Amniotic epithelial cell (primary cell): ENCODE data around the gene ATAD3B.
"Not testable (repeated sequence)": the region's sequence is repeated elsewhere in the genome, so short reads cannot be mapped to it uniquely, and the experiment has no call there.

Experiments used
- DNase-seq: peaks from one replicate; pipeline ENCODE4 v3.0.0-alpha.2; 2010; ENCODE audit warnings: low read depth

ATAD3B gene

DNA sequence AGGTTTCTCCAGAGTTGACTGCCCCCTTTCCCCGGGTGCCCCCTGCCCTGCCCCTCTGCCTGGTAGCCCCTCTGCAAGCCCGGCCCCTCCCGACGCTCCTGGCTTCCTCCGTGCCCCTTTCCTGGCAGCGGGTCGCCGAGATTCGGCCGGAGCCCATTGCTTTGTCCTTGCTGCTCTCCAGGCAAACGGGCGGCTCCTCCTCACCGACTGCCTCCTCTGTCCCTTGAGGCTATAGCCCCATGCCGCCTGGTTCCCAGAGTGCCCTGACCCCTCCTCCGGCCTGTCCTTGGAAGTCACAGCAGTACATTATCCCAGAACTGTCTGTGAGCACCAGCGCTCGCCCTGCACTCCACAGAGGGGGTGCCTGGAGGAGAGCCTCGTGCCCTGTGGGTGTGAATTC lies 42.1 kb downstream of the ATAD3B start:
- DNase-seq = not testable (repeated sequence)

DNA sequence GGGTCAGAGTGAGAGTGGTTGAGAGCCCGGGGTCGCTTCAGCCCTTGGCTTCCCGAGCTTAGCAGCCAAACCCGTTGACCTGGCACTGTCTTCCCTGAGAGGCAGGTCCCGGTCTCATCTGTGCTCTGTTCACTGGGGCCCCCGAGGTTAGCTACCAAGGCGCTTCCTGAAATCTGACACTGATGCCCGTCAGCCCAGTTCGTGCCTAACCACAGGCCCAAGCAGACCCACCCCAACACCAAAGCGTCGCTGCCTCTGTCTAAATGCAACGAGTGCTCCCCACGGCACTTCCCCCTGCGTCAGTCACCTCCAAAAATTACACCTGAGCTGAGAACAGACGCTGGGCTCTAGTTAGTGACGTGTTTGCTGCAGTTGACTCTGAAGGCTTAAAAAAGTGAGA lies 42.8 kb downstream of the ATAD3B start:
- not testable (repeated sequence) for DNase-seq

DNA sequence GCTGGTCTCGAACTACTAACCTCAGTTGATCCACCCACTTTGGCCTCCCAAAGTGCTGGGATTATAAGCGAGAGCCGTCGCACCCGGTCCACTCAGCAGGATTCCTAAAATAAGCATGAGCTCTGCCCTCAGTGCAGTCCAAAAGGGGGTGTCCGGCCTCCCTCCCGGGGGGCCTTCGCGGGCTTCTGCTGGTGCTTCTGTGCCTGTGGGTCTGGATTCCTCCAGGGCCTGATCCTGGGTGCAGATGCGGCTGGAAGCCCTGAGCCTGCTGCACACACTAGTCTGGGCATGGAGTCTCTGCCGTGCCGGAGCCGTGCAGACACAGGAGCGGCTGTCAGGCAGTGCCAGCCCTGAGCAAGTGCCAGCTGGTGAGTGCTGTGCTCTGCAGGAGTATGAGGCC lies 45.4 kb downstream of the ATAD3B start:
- not testable (repeated sequence) for DNase-seq

DNA sequence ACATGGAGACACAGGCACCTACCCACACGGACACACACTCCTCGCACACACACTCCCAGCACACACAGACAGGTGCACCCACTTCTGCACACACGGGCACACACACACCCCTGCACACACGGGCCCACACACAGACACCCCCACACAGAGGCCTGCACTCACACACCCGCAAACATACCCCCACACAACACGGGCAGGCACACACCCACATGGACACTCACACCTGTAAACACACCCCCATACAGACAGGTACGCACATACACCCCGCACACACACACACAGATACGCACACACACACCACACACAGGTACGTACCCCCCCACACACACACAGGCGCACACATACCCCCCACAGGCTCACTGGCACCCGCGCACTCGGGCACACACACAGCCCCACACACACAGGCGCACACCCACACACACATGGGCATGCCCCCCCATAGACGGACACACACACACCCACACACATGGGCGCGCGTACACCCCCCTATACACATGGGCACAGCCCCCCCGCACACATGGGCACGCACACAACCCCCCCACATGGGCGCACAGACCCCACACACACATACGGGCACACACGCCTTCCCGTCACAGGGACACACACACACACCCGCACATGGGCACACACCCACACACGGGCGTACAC lies 46.5 kb downstream of the ATAD3B start:
- DNase-seq = no peak

DNA sequence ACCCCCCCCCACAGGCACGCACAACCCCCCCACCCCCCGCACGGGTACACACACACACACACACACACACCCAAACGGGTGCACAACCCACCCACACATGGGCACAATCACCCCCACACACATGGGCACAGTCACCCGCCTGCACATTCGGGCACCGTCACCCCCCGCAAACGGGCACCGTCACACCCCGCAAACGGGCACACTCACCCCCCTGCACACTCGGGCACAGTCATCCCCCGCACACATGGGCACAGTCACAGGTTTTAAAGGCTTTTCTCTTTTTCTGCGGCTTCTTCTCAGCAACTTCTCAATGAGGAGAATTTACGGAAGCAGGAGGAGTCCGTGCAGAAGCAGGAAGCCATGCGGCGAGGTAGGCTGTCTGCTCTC lies 47.0 kb downstream of the ATAD3B start:
- DNase-seq = not testable (repeated sequence)

DNA sequence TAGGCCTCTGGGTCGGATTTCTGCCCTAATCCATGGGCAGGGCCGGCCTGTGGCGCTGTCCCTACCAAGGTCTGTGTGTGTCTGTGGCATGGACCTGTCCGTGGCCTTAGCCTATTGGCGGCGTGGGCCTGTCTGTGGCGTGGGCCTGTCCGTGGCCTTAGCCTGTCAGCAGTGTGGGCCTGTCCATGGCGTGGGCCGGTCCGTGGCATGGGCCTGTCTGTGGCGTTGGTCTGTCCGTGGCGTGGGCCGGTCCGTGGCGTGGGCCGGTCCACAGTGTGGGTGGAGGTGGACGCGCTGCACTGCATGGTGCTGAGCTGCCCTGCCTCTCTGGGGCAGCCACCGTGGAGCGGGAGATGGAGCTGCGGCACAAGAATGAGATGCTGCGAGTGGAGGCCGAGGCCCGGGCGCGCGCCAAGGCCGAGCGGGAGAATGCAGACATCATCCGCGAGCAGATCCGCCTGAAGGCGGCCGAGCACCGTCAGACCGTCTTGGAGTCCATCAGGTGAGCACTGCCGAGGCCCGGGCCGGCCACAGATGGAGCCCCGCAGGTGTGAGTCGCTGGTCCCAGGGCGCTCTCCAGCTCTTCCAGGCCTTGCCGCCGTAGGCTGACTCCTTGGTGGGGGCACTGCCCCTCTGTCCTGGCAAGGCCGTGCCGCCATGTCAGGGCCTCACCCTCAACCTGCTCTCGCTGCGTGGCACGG lies 48.4 kb downstream of the ATAD3B start:
- DNase-seq = not testable (repeated sequence)

DNA sequence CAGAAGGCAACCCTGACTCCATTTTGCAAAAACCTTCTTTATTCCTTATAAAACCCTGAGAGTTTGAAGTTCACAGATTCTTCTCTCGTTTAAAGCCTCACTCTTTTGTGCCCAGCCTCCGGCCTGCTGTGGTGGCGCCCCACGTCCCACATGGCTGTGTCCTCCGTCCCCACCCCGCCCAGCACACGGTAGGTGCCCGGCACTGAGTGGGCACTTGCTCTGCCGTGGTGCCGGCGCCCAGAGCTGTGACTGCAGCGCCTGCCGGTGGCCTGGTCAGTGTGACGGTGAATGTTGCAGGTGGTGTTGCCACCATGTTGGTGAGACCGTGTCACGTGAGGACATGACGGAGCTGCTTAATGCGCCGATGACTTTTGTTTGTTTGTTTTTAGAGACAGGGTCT lies 49.8 kb downstream of the ATAD3B start:
- no peak for DNase-seq

DNA sequence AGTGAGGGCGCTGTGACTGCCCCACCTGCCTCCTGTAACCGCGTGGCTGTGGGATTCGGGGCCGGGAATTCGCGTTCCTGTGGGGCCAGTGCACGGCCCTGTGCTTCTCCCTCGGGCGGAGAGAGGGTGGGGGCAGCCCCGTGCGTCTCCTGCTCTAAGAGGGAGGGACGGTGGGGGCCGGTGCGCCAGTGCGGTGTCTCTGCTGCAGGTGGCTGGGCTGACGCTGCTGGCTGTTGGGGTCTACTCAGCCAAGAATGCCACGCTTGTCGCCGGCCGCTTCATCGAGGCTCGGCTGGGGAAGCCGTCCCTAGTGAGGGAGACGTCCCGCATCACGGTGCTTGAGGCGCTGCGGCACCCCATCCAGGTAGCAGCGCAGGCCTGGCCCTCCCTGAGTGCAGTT lies 51.0 kb downstream of the ATAD3B start:
- DNase-seq = not testable (repeated sequence)

DNA sequence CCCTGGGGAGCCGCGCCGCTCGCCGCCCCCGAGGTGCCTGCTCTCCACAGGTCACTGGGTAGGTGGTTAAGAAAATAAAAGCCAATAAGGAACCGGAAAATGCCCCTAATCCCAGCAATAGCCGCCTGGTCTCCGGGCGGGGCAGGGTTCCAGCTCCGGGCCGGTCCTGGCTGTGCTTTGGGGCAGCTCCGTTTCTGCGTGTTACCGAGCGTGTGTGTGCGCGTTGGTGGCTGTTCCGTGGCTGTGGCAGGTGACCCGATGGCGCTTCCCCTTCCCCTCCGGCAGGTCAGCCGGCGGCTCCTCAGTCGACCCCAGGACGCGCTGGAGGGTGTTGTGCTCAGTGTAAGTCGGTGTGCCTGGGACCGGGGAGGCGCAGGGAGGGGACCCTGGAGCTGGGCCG lies 51.7 kb downstream of the ATAD3B start:
- not testable (repeated sequence) for DNase-seq

DNA sequence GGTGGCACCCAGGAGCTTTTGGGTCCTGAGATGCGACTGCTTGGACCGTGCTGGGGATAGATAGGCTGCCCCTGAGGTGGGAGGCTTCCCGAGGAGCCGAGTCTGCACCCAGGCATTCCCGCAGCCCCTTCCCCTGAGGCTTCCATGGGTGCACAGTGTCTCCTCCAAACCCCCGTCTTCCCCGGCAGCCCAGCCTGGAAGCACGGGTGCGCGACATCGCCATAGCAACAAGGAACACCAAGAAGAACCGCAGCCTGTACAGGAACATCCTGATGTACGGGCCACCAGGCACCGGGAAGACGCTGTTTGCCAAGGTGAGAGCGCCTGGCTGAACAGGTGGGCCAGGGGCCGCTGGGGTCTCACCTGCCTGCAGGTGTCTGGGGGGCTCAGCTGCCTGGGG lies 52.1 kb downstream of the ATAD3B start:
- not testable (repeated sequence) for DNase-seq

DNA sequence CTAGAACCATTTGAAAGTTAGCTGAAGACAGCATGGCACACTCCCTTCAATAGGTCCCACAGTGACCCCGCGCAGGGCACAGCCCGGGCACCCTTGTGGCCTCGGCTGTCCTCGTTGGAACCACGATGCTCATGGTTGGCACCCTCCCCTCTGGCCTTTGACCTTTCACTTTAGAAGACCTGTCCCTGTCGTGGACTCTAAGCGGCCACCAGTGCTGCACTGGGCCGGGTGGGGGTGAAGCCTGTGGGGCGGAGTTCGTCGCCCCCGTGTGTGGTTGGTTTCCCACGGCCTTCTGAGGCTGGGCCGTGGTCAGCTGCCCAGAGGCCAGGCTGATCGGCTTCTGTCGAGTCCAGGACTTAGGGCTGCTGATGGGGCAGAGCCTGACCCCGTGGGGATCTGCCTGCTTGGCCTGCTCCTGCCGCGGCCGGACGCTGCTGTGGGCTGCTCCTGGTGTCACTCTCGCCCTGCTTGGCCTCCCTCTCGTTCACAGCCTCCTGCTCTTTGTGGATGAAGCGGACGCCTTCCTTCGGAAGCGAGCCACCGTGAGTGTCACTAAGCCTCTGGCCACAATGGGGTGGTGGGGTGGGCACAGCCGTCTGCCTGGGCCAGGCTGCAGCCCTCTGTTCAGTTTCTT lies 53.3 kb downstream of the ATAD3B start:
- not testable (repeated sequence) for DNase-seq

DNA sequence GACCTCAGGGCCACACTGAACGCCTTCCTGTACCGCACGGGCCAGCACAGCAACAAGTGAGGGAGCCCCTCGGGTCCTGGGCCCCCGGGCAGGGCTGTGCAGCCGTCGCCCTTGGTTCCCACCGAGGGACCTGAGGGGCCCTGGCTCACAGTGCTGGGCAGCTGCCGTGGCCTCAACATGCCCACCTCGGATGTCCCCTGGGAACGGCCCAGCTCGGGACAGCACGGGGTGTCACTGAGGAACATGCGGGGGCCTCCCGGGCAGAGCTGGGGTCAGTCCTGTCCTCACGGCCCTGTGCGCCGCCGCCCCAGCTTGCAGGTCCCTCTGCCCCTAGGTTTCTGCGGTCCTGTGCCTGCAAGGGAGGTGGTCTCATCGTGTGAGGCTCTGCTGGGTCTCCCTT lies 54.9 kb downstream of the ATAD3B start:
- not testable (repeated sequence) for DNase-seq

DNA sequence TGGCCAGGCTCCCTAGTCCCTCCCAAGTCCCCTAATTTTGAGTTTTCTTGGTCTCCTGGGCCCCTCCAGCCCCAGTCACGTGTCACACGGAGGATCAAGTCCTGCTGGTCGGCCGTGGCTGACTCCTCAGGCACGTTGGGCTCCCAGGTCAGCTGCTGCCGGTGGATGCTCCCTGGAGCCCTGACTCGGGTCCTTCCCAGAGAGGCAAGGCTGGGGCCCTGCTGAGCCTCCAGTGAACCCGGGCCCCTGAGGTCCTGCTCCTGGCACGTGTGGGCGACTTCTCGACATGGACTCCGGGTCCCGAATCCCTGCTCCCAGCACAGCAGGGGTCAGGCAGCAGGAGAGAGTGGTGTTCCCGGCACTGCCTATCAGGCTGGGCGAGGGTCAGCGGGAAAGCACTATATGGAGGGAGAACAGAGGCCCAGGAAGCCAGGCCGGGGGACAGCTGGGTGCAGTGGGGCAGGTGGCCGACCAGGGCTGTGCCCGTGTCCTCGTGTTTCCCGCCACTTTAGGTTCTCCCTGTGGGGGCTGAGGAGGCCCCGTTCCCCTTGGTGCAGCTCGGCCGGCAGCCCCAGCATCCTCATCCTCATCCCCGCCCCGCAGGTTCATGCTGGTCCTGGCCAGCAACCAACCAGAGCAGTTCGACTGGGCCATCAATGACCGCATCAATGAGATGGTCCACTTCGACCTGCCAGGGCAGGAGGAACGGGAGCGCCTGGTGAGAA lies 55.7 kb downstream of the ATAD3B start:
- DNase-seq = no peak

DNA sequence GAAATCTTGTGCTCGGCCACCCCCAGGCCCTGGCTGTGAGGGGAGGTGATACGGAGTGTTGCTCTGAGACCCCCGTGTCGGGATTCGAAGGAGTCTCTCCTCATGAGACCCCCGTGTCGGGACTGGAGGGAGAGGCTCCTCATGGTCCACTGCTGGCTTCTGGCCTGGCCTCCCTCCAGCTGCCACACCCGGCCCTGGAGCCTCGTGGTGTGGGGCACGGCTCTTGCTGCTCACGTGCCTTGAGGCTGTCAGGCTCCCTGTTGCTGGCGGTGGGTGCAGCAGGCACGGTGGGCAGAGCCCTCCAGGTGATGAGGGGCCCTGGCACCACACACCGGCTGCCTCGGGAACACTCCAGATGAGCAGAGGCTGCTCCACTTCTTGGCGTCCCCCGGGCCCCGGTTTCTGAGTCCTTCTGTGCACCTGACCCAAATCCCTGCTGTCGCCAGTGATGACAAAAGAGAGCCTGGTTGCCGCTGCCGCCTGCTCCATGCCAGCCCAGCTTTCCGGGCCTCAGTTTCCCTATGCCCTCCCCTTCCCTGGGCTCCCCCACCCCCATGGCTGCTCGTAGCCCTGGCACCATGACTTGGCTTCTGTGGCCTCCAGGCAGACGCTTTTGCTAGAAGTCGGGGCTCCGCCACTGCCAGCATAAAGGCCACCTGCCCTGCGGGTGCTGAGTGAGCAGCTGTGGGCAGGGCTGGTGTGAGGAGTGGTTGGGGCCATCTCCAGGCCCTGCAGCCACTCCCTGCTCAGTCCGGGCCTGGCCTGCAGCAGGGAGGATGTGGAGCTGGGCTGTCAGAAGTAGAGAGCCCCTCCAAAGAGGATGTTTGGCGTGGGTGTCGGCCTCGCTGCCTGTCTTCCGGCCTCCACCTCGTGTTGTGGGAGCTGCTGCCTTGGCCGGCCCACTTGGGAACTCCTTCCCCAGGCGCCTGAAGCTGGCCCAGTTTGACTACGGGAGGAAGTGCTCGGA lies 57.0 kb downstream of the ATAD3B start:
- no peak for DNase-seq

DNA sequence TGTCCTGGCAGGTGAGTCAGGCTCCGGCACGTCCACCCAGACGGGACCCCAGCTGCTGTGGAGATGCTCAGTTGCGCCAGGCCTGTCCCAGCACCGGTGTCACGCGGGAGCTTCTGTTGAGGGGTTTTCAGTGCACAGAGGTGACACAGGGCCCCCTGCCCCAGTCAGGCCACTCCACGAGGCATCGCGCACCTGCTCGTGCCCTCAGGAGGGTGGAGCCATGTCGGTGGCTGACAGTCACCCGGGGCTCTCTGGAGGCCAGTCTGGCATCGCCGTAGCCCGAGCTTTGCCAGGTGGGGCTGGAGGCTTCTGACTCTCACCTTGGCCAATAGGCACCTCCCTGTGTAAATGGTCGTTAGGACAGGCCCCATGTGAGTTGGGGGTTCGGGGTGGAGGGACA lies 57.8 kb downstream of the ATAD3B start:
- no peak for DNase-seq

DNA sequence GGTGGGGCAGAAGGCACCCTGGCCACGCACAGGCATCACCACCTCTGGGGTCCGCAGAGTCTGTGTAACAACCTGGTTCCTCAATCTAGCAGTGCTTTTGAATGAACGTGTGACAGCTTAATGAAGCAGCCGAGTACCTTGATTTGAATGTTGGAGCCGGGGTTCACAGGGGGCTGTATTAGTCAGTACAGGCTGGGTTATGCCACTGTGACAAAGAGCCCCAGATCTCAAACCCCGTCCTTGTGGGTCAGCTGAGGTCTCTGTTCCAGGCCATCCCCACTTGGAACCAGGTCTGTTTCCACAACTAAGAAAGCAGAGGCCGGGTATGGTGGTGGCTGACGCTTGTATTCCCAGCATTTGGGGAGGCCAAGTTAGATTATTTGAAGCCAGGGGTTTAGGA lies 58.4 kb downstream of the ATAD3B start:
- no peak for DNase-seq

DNA sequence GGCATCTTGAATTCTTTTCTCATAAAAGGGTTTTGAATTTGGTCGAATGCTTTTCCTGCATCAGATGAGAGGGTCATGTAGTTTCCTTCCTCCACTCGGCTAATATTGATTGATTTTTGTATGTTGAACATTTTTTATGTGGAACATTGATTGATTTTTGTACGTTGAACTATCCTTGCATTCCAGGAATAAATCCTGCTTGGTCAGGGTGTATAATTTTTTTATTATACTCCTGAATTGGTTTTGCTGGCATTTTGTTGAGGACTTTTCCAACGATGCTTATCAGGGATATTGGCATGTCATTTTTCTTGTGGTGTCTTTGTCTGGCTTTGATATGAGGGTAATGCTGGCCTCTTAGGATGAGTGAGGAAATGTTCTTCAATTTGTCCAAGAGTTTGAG lies 60.4 kb downstream of the ATAD3B start:
- DNase-seq = no peak

DNA sequence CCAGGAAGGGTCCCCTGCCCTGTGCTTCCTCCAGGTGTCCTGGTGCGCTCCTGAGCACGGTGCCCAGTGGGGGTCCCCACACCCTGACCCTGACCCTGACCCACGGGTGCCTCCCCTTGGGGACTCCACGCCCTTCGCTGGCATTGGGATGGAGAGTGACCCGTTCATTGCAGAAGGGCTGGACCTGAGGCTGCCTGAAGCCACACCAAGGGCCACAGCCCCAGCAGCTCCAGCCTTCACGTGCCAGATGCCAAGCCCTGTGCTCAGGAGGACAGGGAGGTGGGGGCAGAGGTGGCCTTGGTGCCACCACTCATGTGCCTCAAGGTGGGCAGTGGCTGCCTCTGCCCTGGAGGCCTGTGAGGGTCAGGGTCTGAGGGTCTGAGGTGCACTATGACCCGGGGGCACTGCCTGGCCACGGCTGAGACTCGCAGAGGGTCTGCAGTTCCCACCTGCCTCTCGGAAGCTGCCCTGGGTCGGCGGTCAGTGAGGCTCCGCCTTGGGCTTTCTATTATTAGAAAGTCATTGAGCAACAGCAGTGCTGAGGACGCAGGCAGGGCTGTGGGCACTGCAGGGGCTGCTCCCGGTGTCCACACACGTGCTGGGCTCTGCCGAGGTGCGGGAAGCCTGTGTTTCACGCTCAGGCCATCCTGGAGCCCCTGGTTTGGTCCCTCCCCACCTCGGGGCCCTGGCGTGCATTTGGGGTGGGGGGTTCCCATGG lies 61.8 kb downstream of the ATAD3B start:
- DNase-seq = not testable (repeated sequence)

DNA sequence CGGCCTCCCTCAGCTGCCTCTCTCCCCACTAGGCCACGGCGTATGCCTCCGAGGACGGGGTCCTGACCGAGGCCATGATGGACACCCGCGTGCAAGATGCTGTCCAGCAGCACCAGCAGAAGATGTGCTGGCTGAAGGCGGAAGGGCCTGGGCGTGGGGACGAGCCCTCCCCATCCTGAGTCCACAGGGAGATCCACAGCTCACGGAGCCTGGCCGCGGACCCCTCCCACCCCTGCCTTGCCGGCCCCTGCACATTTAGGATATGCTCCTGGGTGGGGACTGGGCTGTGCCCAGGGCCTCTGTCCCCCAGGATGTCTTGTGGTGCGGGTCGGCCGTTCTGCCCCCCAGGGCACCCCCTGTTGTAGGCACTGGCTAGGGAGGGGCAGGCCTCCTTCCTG lies 62.3 kb downstream of the ATAD3B start:
- not testable (repeated sequence) for DNase-seq

DNA sequence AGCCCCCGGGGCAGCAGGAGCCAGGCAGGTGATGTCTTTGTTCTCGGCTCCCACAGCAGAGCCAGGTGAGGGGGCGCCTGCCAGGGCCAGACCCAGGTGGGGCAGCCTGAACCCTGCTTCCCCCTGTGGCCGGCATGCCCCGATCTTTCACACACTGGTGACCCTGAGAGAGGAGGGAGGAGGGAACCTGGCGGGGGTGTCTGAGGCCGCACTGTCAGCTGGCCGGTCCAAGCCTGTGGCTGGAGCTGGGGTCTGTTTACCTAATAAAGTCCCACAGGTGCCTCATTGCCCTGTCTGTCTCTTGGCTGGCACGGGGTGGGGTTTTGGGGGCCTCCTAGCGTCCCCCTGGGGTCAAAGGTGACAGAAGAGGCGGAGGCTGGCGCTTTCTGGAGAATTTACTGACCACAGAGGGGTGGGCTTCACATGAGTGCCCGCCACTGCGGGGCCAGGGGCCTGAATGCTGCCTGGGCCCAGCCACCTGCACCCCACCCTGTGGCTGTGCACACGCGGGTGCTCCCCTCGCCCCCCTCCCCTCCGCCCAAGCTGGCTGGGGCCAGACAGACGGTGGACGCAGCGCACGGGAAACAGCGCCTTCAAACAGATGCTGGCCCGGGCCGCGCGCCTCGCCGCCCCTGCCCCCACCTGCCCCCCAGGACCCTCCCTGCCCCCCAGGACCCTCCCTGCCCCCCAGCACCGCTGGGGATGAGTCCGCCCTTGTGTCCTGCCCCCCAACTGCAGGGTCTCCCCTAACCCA lies 63.0 kb downstream of the ATAD3B start:
- DNase-seq = no peak
